HG02852 (cell line): ENCODE results near the gene TP73.

Experiments
- ATAC-seq: cut with Tn5 transposase; IDR thresholded peaks from one replicate; pipeline ENCODE4 v1.9.1; 2021; ENCODE audit warnings: mild to moderate bottlenecking, moderate library complexity; ENCODE audit not compliant: unreplicated experiment

Gene TP73

GRCh38 chr1:3756394-3756793 lies 104.1 kb downstream of the TP73 start:
- no peak for ATAC-seq

GRCh38 chr1:3759164-3759563 lies 106.8 kb downstream of the TP73 start:
- ATAC-seq, result no peak

- ATAC-seq, result no peak
Measured at GRCh38 chr1:3759796-3760195, 107.5 kb downstream of the TP73 start.

GRCh38 chr1:3761296-3762010 lies 109.1 kb downstream of the TP73 start:
- no peak for ATAC-seq

GRCh38 chr1:3762151-3762872 lies 110.0 kb downstream of the TP73 start:
- no peak for ATAC-seq

- ATAC-seq, result no peak
Measured at GRCh38 chr1:3762873-3763228, 110.5 kb downstream of the TP73 start.

- no peak for ATAC-seq
Measured at GRCh38 chr1:3763351-3764125, 111.2 kb downstream of the TP73 start.

GRCh38 chr1:3767328-3767925 lies 115.1 kb downstream of the TP73 start:
- no peak for ATAC-seq

- no peak for ATAC-seq
Measured at GRCh38 chr1:3768811-3769390, 116.6 kb downstream of the TP73 start.

- no peak for ATAC-seq
Measured at GRCh38 chr1:3770047-3770765, 117.9 kb downstream of the TP73 start.

GRCh38 chr1:3771108-3772026 lies 119.1 kb downstream of the TP73 start:
- no peak for ATAC-seq

GRCh38 chr1:3772027-3772714 lies 119.9 kb downstream of the TP73 start:
- ATAC-seq, result peak; percentile 50

- ATAC-seq, result peak; percentile 4
Measured at GRCh38 chr1:3772715-3773571, 120.6 kb downstream of the TP73 start, which contains the start of gene SMIM1. SMIM1 (plus strand) TSS chr1:3772749; CDS start chr1:3775374, 2,625 bp downstream.

GRCh38 chr1:3773572-3774275 lies 121.4 kb downstream of the TP73 start:
- ATAC-seq, result no peak

- ATAC-seq, result no peak
Measured at GRCh38 chr1:3774276-3774945, 122.1 kb downstream of the TP73 start.

GRCh38 chr1:3774946-3775489 lies 122.7 kb downstream of the TP73 start:
- ATAC-seq, result no peak
